DND-41 (cell line): Measurements from ENCODE around the gene SLC22A16.

Source experiments
- ATAC-seq: fragments of 200-7000 bp; cut with Tn5 transposase; 3 replicates; pipeline ENCODE4 v1.9.1; 2021; ENCODE audit warnings: low read depth; ENCODE audit not compliant: insufficient read depth
- DNase-seq: peaks from one replicate; pipeline ENCODE4 v3.0.0-alpha.2; 2020
- H2AFZ ChIP-seq: 2 replicates; pipeline ENCODE4 v1.6.0; 2012; ENCODE audit warnings: low read depth, low read length
- H3K27ac ChIP-seq: 2 replicates; pipeline ENCODE4 v1.5.1; 2012; ENCODE audit warnings: low read length, inconsistent platforms
- H3K27me3 ChIP-seq: fragments of 200-600 bp; sonication (generic); 2 replicates; pipeline ENCODE4 v1.6.0; 2012; ENCODE audit warnings: low read length, mild to moderate bottlenecking, inconsistent platforms; ENCODE audit not compliant: insufficient read depth, poor library complexity
- H3K36me3 ChIP-seq: 2 replicates; pipeline ENCODE4 v1.5.1; 2012; ENCODE audit warnings: low read length, inconsistent platforms; ENCODE audit not compliant: insufficient read depth
- H3K4me1 ChIP-seq: 2 replicates; pipeline ENCODE4 v1.5.1; 2012; ENCODE audit warnings: mild to moderate bottlenecking, low read length; ENCODE audit not compliant: insufficient read depth
- H3K4me2 ChIP-seq: 2 replicates; pipeline ENCODE4 v1.6.0; 2012; ENCODE audit warnings: mild to moderate bottlenecking, moderate library complexity, low read length, inconsistent platforms; ENCODE audit not compliant: insufficient read depth
- H3K4me3 ChIP-seq, 2 experiments: fragments of 200-600 bp in 1 of 2; shearing (Covaris generic) in 1 of 2; 2 replicates each; pipeline ENCODE4 v1.5.1; 2012 to 2016; ENCODE audit warnings: inconsistent platforms in 2 of 2, low read length in 2 of 2, mild to moderate bottlenecking in 2 of 2, low read depth in 1 of 2, moderate library complexity in 1 of 2
- H3K79me2 ChIP-seq: 2 replicates; pipeline ENCODE4 v1.6.0; 2012; ENCODE audit warnings: low read length, inconsistent platforms; ENCODE audit not compliant: insufficient read depth
- H3K9ac ChIP-seq: 2 replicates; pipeline ENCODE4 v1.6.0; 2012; ENCODE audit warnings: low read depth, mild to moderate bottlenecking, inconsistent platforms, low read length, moderate library complexity
- H3K9me3 ChIP-seq: 2 replicates; pipeline ENCODE4 v1.5.1; 2012; ENCODE audit warnings: low read length, moderate library complexity, mild to moderate bottlenecking, inconsistent platforms; ENCODE audit not compliant: insufficient read depth, severe bottlenecking
- H4K20me1 ChIP-seq: 2 replicates; pipeline ENCODE4 v1.6.0; 2012; ENCODE audit warnings: low read length; ENCODE audit not compliant: insufficient read depth
- EZH2 ChIP-seq: IDR thresholded peaks from 3 replicates; pipeline ENCODE4 v1.6.1; 2012; ENCODE audit warnings: borderline replicate concordance, low read depth, mild to moderate bottlenecking, moderate library complexity, low read length, inconsistent platforms; ENCODE audit not compliant: severe bottlenecking
- TF ChIP-seq, protein P1 (sequence below): IDR thresholded peaks from 2 replicates; pipeline ENCODE4 v1.5.1; 2012; ENCODE audit warnings: borderline replicate concordance, low read length, moderate library complexity, mild to moderate bottlenecking; ENCODE audit not compliant: poor library complexity, severe bottlenecking; ENCODE audit errors: extremely low read depth

Gene SLC22A16, protein sequence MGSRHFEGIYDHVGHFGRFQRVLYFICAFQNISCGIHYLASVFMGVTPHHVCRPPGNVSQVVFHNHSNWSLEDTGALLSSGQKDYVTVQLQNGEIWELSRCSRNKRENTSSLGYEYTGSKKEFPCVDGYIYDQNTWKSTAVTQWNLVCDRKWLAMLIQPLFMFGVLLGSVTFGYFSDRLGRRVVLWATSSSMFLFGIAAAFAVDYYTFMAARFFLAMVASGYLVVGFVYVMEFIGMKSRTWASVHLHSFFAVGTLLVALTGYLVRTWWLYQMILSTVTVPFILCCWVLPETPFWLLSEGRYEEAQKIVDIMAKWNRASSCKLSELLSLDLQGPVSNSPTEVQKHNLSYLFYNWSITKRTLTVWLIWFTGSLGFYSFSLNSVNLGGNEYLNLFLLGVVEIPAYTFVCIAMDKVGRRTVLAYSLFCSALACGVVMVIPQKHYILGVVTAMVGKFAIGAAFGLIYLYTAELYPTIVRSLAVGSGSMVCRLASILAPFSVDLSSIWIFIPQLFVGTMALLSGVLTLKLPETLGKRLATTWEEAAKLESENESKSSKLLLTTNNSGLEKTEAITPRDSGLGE

GRCh38 chr6:110476046-110476849, at the start of gene SLC22A16:
Gene SLC22A16 (minus strand): TSS chr6:110476613. CDS start chr6:110476574, 39 bp downstream.
- Histone ChIP-seq H3K27ac (peak within 1 kb of the TSS; percentile 87), H3K9ac (peak within 1 kb of the TSS; percentile 66), H2AFZ (peak within 1 kb of the TSS; percentile 82), H3K36me3 (no peaks in the 10 kb centered on the region), H3K9me3 (no peaks in the 10 kb centered on the region), H3K4me3 (peak within 1 kb of the TSS; percentile 29 to 59; a peak in 3 of 4 replicates), H4K20me1 (no peaks in the 10 kb centered on the region), H3K79me2 (no peaks in the 10 kb centered on the region), H3K27me3 (no peaks in the 10 kb centered on the region), H3K4me2 (peak within 1 kb of the TSS; percentile 62), H3K4me1 (peaks cover 23% of the 10 kb centered on the region)
- ATAC-seq (peak; percentile 52), DNase-seq (peak; percentile 41)
- no peak for TF ChIP-seq EZH2
- TF ChIP-seq, protein P1, sequence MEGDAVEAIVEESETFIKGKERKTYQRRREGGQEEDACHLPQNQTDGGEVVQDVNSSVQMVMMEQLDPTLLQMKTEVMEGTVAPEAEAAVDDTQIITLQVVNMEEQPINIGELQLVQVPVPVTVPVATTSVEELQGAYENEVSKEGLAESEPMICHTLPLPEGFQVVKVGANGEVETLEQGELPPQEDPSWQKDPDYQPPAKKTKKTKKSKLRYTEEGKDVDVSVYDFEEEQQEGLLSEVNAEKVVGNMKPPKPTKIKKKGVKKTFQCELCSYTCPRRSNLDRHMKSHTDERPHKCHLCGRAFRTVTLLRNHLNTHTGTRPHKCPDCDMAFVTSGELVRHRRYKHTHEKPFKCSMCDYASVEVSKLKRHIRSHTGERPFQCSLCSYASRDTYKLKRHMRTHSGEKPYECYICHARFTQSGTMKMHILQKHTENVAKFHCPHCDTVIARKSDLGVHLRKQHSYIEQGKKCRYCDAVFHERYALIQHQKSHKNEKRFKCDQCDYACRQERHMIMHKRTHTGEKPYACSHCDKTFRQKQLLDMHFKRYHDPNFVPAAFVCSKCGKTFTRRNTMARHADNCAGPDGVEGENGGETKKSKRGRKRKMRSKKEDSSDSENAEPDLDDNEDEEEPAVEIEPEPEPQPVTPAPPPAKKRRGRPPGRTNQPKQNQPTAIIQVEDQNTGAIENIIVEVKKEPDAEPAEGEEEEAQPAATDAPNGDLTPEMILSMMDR, result no peak

DNA sequence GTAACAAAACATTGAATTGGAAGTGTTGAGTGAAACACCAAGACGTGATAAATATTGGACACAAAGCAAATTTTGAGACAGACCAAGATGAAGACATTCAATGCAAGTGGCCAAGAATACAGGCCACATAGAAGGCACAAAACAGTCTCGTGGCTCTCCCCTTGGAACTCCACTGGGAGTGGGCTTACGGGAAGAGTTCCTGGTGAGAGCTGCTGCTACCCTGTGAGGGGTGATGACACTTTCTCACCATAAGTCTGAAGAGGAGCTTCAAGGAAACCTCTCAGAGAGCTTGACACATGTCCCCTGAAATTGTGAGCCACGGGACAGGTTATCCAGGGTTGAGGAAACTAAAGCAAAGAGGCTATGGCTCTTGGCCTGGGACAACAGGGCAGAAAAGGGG, 48.6 kb upstream of the SLC22A16 start:
- Histone ChIP-seq H3K27ac (no peak overlapping the region), H3K9ac (no peak overlapping the region), H3K36me3 (no peaks in the 10 kb centered on the region), H3K9me3 (no peaks in the 10 kb centered on the region), H3K79me2 (no peaks in the 10 kb centered on the region), H3K4me1 (no peaks in the 10 kb centered on the region), H4K20me1 (no peaks in the 10 kb centered on the region), H2AFZ (no peak overlapping the region), H3K4me2 (no peak overlapping the region), H3K27me3 (no peaks in the 10 kb centered on the region), H3K4me3 (no peak overlapping the region)
- DNase-seq (no peak), ATAC-seq (no peak)
- TF ChIP-seq, protein P1, result no peak
- TF ChIP-seq EZH2, result no peak

DNA sequence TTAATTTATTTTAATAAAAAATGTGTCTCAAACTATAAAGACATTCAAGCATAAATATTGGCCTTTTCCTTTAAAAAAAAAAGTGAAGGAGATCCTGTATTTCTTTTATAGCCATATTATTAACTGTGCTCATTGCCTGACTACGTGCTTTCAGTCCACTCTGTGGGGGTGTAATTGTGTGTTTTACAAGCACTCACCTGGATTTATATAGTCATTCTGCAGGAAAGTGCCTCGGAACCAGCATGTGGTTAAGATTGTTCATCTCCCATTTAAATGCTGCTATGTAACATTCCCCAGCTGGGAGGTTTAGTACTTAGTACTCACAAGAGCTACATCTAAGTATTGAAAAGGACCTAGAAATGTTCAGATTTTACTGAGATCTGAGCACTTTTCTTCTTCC, 47.9 kb upstream of the SLC22A16 start:
- Histone ChIP-seq H3K4me2 (no peak overlapping the region), H3K4me1 (no peaks in the 10 kb centered on the region), H4K20me1 (no peaks in the 10 kb centered on the region), H3K9me3 (no peaks in the 10 kb centered on the region), H3K27me3 (no peaks in the 10 kb centered on the region), H3K9ac (no peak overlapping the region), H3K4me3 (no peak overlapping the region), H3K27ac (no peak overlapping the region), H2AFZ (no peak overlapping the region), H3K79me2 (no peaks in the 10 kb centered on the region), H3K36me3 (no peaks in the 10 kb centered on the region)
- ATAC-seq (no peak), DNase-seq (no peak)
- TF ChIP-seq EZH2, result no peak
- TF ChIP-seq, protein P1, result no peak
